A549 treated with AZD9567 at 1 μM for 4 hours (cell line): ENCODE data around the gene PCDHA9. TPM values are rescaled to one million over a fixed set of nuclear protein-coding genes. Genes with fewer than 3 reads are reported as not detected.

ENCODE experiments used
- total RNA-seq: library from RNA; stranded (reverse); fragments of 200-300 nt; extraction: Qiagen RNA extraction; gene quantifications from 5 replicates; pipeline ENCODE4 v1.2.3, GENCODE V29; 2022; ENCODE audit not compliant: insufficient read depth

Gene PCDHA9
- total RNA-seq, 1 experiment from 2014 or later: not detected

Other genes starting within 250 kb of the PCDHA9 start
- gene CD14, start 215.2 kb upstream of the PCDHA9 start, total RNA-seq: 3.5 to 8.4 TPM (median 4.3 TPM) in 5 replicates
- gene TMCO6, start 208.9 kb upstream of the PCDHA9 start, total RNA-seq: 7.6 to 17.9 TPM (median 15.2 TPM) in 5 replicates
- 83.8 to 126 TPM (median 125 TPM) in 5 replicates for gene NDUFA2, start 200.8 kb upstream of the PCDHA9 start, total RNA-seq
- gene IK, start 200.6 kb upstream of the PCDHA9 start, total RNA-seq: 86.0 to 142 TPM (median 88.2 TPM) in 5 replicates
- 29.5 to 34.8 TPM (median 31.2 TPM) in 5 replicates for gene WDR55, start 183.5 kb upstream of the PCDHA9 start, total RNA-seq
- 0.91 to 1.1 TPM (median 0.98 TPM) in 4 of 5 replicates, not detected in the other for gene DND1, start 174.8 kb upstream of the PCDHA9 start, total RNA-seq
- gene HARS1, start 157.0 kb upstream of the PCDHA9 start, total RNA-seq: 76.1 to 99.2 TPM (median 80.5 TPM) in 5 replicates
- 33.3 to 39.5 TPM (median 37.6 TPM) in 5 replicates for gene HARS2, start 156.9 kb upstream of the PCDHA9 start, total RNA-seq
- 79.6 to 128 TPM (median 85.6 TPM) in 5 replicates for gene ZMAT2, start 147.9 kb upstream of the PCDHA9 start, total RNA-seq
- gene PCDHA1, start 62.2 kb upstream of the PCDHA9 start, total RNA-seq: 0.13 to 0.25 TPM (median 0.16 TPM) in 4 of 5 replicates, not detected in the other
- gene PCDHA2, start 53.5 kb upstream of the PCDHA9 start, total RNA-seq: 0.03 to 0.08 TPM (median 0.07 TPM) in 4 of 5 replicates, not detected in the other
- gene PCDHA3, start 47.3 kb upstream of the PCDHA9 start, total RNA-seq: 0.75 to 1.6 TPM (median 0.85 TPM) in 5 replicates
- gene PCDHA4, start 41.3 kb upstream of the PCDHA9 start, total RNA-seq: 1.2 to 3.4 TPM (median 1.7 TPM) in 5 replicates
- gene PCDHA5, start 26.8 kb upstream of the PCDHA9 start, total RNA-seq: 0.57 to 0.63 TPM (median 0.59 TPM) in 5 replicates
- 0.02 to 0.05 TPM (median 0.03 TPM) in 4 of 5 replicates, not detected in the other for gene PCDHA6, start 20.4 kb upstream of the PCDHA9 start, total RNA-seq
- gene PCDHA7, start 14.1 kb upstream of the PCDHA9 start, total RNA-seq: 0.09 to 0.12 TPM (median 0.12 TPM) in 4 of 5 replicates, not detected in the other
- gene PCDHA8, start 7.2 kb upstream of the PCDHA9 start, total RNA-seq: 0.04 to 0.10 TPM (median 0.08 TPM) in 3 of 5 replicates, not detected in the others
- 0.01 to 0.05 TPM (median 0.02 TPM) in 3 of 5 replicates, not detected in the others for gene PCDHA10, start 7.5 kb downstream of the PCDHA9 start, total RNA-seq
- 0.06 to 0.18 TPM (median 0.13 TPM) in 4 of 5 replicates, not detected in the other for gene PCDHA11, start 20.6 kb downstream of the PCDHA9 start, total RNA-seq
- 1.6 to 3.1 TPM (median 2.8 TPM) in 5 replicates for gene PCDHA12, start 26.9 kb downstream of the PCDHA9 start, total RNA-seq
- 0.05 to 0.07 TPM (median 0.06 TPM) in 4 of 5 replicates, not detected in the other for gene PCDHA13, start 33.7 kb downstream of the PCDHA9 start, total RNA-seq
- 1.9 to 3.7 TPM (median 2.1 TPM) in 5 replicates for gene PCDHAC1, start 77.9 kb downstream of the PCDHA9 start, total RNA-seq
- 3.1 to 3.5 TPM (median 3.3 TPM) in 5 replicates for gene PCDHAC2, start 118.1 kb downstream of the PCDHA9 start, total RNA-seq
- gene PCDHB1, start 203.0 kb downstream of the PCDHA9 start, total RNA-seq: not detected in 5 replicates
- gene PCDHB2, start 246.2 kb downstream of the PCDHA9 start, total RNA-seq: 0.77 to 3.1 TPM (median 3.1 TPM) in 5 replicates